ENCODE data around the gene PLD3.

- TF ChIP-seq GATA2 (IDR thresholded peaks at IDR 0.05; ENCODE audit: low read depth, low read length) (no peak), GATA3 (IDR thresholded peaks at IDR 0.05; ENCODE audit: low read depth, low read length) (no peak)
Measured at GRCh38 chr19:40335855-40336600, 12.5 kb upstream of the PLD3 start.
